ENCODE data around the gene CYTH2.
"Not testable (repeated sequence)": the region's sequence is repeated elsewhere in the genome, so short reads cannot be mapped to it uniquely, and the experiment has no call there.

The CYTH2 gene

DNA sequence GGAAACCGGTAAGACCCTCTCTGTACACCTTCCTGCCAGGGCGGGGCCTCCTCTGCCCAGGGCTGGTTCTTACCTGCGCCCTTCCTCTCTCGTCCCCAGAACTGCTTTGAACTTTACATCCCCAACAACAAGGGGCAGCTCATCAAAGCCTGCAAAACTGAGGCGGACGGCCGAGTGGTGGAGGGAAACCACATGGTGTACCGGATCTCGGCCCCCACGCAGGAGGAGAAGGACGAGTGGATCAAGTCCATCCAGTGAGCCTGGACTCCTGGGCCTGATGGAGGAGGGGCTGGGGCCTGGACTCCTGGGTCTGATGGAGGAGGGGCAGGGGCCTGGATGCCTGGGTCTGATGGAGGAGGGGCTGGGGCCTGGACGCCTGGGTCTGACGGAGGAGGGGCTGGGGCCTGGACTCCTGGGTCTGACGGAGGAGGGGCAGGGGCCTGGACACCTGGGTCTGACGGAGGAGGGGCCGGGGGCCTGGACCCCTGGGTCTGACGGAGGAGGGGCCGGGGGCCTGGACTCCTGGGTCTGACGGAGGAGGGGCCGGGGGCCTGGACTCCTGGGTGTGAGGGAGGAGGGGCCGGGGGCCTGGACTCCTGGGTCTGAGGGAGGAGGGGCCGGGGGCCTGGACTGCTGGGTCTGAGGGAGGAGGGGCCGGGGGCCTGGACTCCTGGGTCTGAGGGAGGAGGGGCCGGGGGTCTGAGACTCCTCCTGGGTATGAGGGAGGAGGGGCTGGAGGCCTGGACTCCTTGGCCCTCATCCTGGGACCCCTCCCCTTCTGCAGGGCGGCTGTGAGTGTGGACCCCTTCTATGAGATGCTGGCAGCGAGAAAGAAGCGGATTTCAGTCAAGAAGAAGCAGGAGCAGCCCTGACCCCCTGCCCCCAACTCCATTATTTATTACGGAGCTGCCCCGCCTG, 9.4 kb downstream of the CYTH2 start:
- no peak for DNase-seq

- no peak for DNase-seq
Observed at GRCh38 chr19:48479686-48480085, 10.5 kb downstream of the CYTH2 start.

DNA sequence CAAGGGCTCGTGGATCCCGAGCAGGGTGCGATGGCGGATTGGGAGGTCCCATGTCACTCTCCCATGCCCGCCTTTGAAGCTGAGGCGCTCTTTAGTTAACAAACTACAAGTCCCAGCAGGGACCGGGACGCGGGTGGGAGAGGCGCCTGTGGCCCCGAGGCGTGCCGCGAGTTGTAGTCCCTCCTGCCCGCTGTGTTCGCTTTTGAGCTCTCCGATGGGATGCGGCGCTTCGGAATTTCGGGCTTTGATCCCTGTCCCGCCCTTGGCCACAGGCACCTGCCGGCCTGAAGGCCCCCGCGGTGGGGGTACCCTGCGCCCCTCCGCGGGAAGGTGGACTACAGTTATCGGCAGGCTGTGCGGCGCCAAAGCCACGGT, 11.0 kb downstream of the CYTH2 start:
- DNase-seq: peak; percentile 73

GRCh38 chr19:48480558-48481500, 11.7 kb downstream of the CYTH2 start:
- peak; percentile 66 for DNase-seq

- peak; percentile 17 for DNase-seq
Observed at GRCh38 chr19:48481846-48482639, 12.9 kb downstream of the CYTH2 start.

- no peak for DNase-seq
Observed at GRCh38 chr19:48483301-48483700, 14.1 kb downstream of the CYTH2 start.

DNA sequence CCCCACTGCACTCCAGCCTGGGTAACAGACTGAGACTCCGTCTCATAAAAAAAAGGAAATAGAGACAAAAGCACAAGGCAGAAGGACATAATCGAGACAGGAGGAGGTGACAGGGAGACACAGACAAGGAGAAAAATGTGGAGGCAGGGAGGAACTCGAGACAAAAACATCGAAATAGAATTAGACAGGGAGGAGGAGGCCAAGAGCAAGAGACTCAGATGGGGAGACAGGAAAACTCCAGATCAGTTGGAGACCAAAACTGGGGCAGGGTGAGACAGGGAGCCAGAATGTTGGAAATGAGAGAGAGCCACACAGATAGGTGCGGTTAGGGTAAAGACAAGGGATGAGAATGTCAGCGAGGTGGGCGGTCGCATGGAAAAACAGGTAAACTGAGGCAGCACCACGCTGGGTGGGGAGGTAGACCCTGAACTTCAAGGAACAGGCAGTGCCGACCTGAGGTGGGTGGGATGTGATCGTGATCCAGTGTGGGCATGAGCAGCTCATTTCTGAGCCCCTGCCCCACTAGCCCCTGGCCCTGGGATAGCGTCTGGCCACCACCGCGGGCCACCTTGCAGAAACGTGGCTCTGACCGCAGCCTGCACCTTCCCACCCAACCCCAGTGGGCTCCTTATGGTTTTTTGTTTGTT, 15.2 kb downstream of the CYTH2 start:
- no peak for DNase-seq

GRCh38 chr19:48484931-48485612, 15.9 kb downstream of the CYTH2 start:
- DNase-seq: no peak

DNA sequence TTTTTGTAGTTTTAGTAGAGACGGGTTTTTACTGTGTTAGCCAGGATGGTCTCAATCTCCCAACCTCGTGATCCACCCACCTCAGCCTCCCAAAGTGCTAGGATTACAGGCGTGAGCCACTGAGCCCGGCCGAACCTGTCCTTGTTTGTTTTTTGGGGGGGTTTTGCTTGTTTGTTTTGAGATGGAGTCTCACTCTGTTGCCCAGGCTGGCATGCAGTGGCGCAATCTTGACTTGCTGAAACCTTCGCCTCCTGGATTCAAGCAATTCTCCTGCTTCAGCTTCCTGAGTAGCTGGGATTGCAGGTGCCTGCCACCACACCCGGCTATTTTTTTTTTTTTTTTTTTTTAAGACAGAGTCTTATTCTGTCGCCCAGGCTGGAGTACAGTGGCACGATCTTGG, 17.5 kb downstream of the CYTH2 start:
- DNase-seq: not testable (repeated sequence)

DNA sequence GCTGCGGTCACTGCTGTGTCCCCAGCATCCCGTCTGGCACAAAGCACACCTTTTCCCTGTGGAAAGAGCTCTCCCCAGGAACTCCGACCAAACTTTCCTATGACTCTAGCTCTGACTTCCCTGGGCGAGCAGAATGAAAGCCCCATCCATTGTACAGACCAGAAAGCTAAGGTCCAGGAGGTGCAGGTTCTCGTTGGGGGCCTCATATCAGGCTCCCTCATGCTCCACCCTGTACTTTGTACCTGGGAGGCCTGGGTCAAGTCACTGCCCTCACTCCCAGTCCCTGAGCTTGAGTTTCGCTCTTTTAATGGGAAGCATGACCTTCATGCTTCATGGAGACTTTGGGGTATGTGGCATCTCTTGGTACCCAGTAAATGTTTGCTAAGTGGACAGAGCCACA, 18.4 kb downstream of the CYTH2 start:
- no peak for DNase-seq

- DNase-seq: no peak
Observed at GRCh38 chr19:48487948-48488347, 18.8 kb downstream of the CYTH2 start.

- DNase-seq: not testable (repeated sequence)
Observed at GRCh38 chr19:48488478-48488877, 19.3 kb downstream of the CYTH2 start.

DNA sequence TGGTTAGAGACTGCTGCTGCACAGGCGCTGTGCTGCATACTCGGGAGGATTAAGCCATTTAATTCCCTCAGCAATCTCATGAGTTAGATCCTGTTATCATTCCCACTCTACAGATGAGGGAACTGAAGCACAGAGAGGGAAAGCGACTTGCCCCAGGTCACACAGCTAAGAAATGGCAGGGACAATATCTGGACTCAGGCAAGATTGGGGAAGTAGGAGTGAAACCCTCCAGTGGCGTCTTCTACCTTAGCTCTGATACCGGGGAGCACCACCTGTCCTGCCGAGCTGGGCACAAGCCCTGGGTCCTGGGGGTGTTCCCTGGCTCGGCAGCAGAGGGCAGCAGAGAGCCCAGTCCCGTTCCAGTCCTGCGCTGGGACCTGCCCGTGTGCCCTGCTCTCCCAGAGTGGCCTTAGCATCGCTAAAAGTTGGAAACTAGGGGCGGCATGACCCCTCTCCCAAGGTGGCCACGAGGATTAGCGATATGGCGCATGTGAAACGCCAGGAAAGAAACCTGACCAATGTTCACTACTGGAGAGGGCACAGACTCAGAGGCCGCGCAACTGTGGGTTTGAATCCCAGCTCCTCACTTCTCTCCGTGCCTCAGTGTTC, 20.5 kb downstream of the CYTH2 start:
- peak; percentile 74 for DNase-seq

DNA sequence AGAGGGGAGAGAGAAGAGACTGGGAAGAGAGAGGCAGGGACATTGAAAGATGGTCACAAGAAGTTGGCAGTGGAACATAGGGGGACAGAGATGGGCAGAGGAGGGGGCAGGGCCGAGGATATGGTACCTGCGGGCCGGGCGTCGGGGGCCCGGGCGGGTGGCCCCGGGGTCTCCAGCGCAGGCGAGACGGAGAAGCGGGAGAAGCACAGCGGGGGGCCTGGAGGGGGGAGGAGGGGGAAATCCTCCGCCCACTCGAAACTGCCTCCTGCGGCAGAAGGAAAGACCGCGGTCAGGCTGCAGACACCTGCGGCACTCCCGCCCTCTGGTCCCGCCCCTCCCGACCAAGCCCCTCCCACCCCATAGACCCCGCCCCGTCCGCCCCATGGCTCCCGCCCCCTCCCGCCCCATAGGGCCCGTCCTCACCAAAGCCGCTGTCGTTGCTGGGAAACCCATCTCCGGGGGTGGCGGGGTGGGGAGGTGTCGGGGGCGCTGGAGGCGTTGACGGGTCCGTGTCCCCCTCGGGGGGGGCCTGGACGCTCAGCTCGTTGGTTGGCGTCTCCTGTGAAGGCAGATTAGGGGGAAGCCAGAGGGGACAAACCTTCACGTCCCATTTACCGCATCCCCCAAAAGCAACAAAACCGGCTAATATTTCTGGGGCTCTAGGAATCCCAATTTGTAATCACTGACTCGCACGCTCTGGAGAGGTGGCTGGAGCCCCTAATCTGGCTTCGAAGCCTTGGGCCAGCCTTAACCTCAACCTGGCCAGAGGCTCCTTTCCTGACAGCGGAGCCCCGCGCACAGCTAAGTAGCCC, 22.0 kb downstream of the CYTH2 start:
- DNase-seq: no peak

- no peak for DNase-seq
Observed at GRCh38 chr19:48491793-48492123, 22.6 kb downstream of the CYTH2 start.

DNA sequence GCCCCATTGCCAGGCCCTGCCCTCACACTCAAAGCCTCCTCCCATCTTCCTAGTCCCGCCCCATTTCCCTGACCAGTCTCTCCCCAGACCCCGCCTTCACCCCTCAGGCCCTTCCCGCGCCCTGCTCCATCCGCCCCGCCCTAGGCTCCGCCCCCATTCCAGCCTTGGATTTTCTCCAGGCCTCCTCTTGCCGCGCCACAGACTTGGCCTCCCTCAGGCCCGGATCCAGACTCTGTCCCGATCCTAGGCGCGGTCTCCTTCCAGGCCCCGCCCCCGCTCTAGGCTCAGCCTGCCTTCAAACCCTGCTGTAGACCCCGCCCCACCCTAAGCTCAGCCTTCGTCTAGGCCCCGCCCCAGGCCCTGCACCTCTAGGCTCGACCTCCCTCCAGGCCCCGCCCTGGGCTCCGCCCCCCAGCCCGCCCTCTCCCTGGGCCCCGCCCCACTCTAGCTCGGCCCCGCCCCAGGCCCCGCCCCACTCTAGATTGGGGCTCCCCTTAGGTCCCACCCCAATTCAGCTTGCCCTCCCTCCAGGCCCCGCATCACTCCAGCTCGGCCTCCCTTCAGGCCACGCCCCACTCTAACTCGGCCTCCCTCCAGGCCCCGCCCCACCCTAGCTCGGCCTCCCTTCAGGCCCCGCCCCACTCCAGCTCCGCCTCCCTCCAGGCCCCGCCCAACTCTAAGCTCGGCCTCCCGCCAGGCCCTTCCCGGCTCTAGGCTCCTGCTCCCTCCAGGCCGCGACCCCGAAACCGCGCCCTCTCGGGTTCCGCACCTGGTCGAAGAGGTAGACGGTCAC, 24.0 kb downstream of the CYTH2 start:
- DNase-seq: peak; percentile 95

DNA sequence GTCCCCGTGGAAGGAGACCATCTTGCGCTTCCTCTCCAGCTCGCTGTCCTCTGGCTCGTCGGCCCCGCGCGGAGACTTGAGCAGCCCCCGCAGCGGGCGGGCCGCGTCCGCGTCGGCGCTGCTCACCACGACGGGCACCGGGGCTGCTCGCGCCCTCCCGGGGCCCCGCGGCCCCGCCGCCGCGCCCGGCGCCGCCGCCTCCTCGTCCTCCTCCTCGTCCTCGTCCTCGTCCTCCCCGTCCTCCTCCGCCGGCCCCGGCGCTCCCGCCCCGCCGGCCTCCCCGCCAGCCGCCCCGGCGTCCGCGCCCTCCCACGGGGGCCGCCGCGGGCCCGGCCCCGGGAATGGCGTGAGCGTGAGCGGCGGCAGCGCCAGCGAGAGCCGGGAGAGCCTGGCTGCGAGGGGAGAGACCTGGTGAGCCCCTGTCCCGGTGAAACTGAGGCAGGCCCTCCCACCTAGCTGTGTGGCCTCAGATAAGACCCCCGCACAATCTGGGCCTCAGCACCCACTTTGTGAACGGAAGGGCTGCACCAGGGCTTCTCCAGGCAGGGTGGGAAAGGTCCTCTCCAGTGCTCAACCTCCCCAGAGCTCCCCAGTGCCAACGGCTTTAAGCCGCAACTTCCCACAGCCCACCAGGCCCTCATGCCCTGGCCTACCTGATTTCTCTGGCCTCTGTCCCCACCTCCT, 24.7 kb downstream of the CYTH2 start:
- no peak for DNase-seq

DNA sequence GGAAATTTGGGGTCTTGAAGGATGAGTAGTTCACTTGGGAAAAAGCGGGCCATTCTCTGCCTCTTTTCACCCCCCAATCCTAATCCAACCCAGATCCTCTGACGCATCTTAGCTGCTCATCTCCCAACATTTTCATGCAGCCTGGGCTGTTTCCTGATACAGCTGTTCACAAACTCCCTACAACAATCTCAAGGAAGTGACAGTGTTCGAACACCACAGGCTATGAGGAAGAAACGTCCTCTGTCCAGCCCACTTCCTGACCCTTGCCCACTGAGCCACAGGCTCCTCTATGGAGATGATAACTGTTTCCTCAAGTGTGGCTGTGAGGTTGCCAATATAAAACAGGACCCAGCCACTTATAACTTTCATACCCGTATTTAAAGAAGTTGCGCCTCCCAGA, 26.2 kb downstream of the CYTH2 start:
- no peak for DNase-seq

Measured in femur (tissue), 1 donor.